Measurements from ENCODE around the gene UAP1L1. TPM values are rescaled to one million over a fixed set of nuclear protein-coding genes. Genes with fewer than 3 reads are reported as not detected.

UAP1L1 gene
- polyA plus RNA-seq, 1 donor from 2014 or later: 0.21 TPM

- Histone ChIP-seq H3K27ac (ENCODE audit: low read length) (peak overlapping the region; percentile 93), H3K9ac (ENCODE audit: low read length) (peak overlapping the region; percentile 93), H3K79me2 (replicated peaks; ENCODE audit: insufficient read depth, low read length) (peaks cover 20% of the 10 kb centered on the region), H3K27me3 (ENCODE audit: insufficient read depth, low read depth, low read length) (peaks cover 30% of the 10 kb centered on the region), H3F3A (ENCODE audit: insufficient read depth, low read length, poor library complexity, severe bottlenecking) (no peaks in the 10 kb centered on the region), H3K9me2 (ENCODE audit: insufficient read depth, low read length) (no peaks in the 10 kb centered on the region), H3K4me3 (ENCODE audit: low read length) (peak overlapping the region; percentile 98), H3K36me3 (ENCODE audit: insufficient read depth, low read length) (no peaks in the 10 kb centered on the region), H4K20me1 (ENCODE audit: insufficient read depth) (peaks cover 13% of the 10 kb centered on the region), H2AFZ (ENCODE audit: low read depth, low read length) (peak overlapping the region; percentile 92), H3K4me2 (ENCODE audit: low read length) (peak overlapping the region; percentile 94), H3K9me3 (ENCODE audit: low read length) (no peaks in the 10 kb centered on the region)
- no peak for TF ChIP-seq REST (IDR thresholded peaks at IDR 0.05; ENCODE audit: borderline replicate concordance)
- no peak for TF ChIP-seq CTCF (IDR thresholded peaks at IDR 0.05; ENCODE audit: poor library complexity, severe bottlenecking)
- TF ChIP-seq SMC3 (conservative IDR thresholded peaks at IDR 0.05; ENCODE audit: poor library complexity): no peak
- TF ChIP-seq TAF1 (IDR thresholded peaks at IDR 0.05; ENCODE audit: low read depth): no peak
- no peak for TF ChIP-seq MXI1 (conservative IDR thresholded peaks at IDR 0.05; ENCODE audit: poor library complexity, severe bottlenecking)
- TF ChIP-seq EP300 (conservative IDR thresholded peaks at IDR 0.05; ENCODE audit: poor library complexity, severe bottlenecking): no peak
- TF ChIP-seq EZH2 (IDR thresholded peaks at IDR 0.05; ENCODE audit: borderline replicate concordance, insufficient read depth, low read length, poor library complexity, severe bottlenecking): no peak
- TF ChIP-seq RAD21 (conservative IDR thresholded peaks at IDR 0.05): no peak
- TF ChIP-seq POLR2AphosphoS5 (IDR thresholded peaks at IDR 0.05): no peak
These were observed 31.8 kb upstream of the UAP1L1 start for GRCh38 chr9:137045294-137046087.

GRCh38 chr9:137046088-137046787 lies 31.1 kb upstream of the UAP1L1 start, which contains the start of gene NPDC1:
NPDC1 (minus strand) TSS chr9:137046177; CDS start chr9:137045989, 188 bp downstream.
- Histone ChIP-seq H3K27ac (ENCODE audit: low read length) (peak within 1 kb of the TSS; percentile 93), H3K9me3 (ENCODE audit: low read length) (no peaks in the 10 kb centered on the region), H4K20me1 (ENCODE audit: insufficient read depth) (peaks cover 13% of the 10 kb centered on the region), H3K36me3 (ENCODE audit: insufficient read depth, low read length) (no peaks in the 10 kb centered on the region), H3K4me2 (ENCODE audit: low read length) (peak within 1 kb of the TSS; percentile 94), H3K4me3 (ENCODE audit: low read length) (peak within 1 kb of the TSS; percentile 98), H3K79me2 (replicated peaks; ENCODE audit: insufficient read depth, low read length) (peaks cover 20% of the 10 kb centered on the region), H3F3A (ENCODE audit: insufficient read depth, low read length, poor library complexity, severe bottlenecking) (no peaks in the 10 kb centered on the region), H3K9ac (ENCODE audit: low read length) (peak within 1 kb of the TSS; percentile 93), H3K27me3 (ENCODE audit: insufficient read depth, low read depth, low read length) (peaks cover 37% of the 10 kb centered on the region), H2AFZ (ENCODE audit: low read depth, low read length) (peak within 1 kb of the TSS; percentile 92), H3K9me2 (ENCODE audit: insufficient read depth, low read length) (no peaks in the 10 kb centered on the region)
- TF ChIP-seq CTCF (IDR thresholded peaks at IDR 0.05; ENCODE audit: poor library complexity, severe bottlenecking) (peak; percentile 96), REST (IDR thresholded peaks at IDR 0.05; ENCODE audit: borderline replicate concordance) (peak; percentile 77), TAF1 (IDR thresholded peaks at IDR 0.05; ENCODE audit: low read depth) (peak; percentile 82), POLR2AphosphoS5 (IDR thresholded peaks at IDR 0.05) (peak; percentile 80), SMC3 (conservative IDR thresholded peaks at IDR 0.05; ENCODE audit: poor library complexity) (peak; percentile 81), MXI1 (conservative IDR thresholded peaks at IDR 0.05; ENCODE audit: poor library complexity, severe bottlenecking) (peak; percentile 92), EZH2 (IDR thresholded peaks at IDR 0.05; ENCODE audit: borderline replicate concordance, insufficient read depth, low read length, poor library complexity, severe bottlenecking) (no peak), RAD21 (conservative IDR thresholded peaks at IDR 0.05) (peak; percentile 72), EP300 (conservative IDR thresholded peaks at IDR 0.05; ENCODE audit: poor library complexity, severe bottlenecking) (peak; percentile 16)

Measured in neural cell (in vitro differentiated cells).